Measurements from ENCODE around the gene STH.

DNA sequence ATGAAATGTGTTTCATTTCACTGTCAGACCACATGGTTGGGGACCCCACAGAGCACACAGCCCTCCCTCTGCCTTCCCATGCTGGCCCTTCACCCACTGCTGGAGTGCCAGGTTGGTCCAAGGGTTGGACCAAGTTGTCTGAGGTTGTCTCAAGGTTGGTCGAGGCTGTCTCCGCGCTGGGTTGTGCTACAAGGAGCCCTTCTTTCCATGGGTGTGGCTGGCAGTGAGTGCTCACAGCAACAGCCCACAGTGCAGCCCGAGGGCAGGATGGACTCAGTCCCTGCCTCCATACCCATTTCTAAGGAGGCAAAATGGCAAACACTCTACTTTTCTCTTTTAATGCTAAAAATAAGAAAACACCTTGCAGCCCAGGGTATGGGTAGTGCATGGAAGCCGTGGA, 35.8 kb upstream of the STH start:
- TF ChIP-seq, protein P1, sequence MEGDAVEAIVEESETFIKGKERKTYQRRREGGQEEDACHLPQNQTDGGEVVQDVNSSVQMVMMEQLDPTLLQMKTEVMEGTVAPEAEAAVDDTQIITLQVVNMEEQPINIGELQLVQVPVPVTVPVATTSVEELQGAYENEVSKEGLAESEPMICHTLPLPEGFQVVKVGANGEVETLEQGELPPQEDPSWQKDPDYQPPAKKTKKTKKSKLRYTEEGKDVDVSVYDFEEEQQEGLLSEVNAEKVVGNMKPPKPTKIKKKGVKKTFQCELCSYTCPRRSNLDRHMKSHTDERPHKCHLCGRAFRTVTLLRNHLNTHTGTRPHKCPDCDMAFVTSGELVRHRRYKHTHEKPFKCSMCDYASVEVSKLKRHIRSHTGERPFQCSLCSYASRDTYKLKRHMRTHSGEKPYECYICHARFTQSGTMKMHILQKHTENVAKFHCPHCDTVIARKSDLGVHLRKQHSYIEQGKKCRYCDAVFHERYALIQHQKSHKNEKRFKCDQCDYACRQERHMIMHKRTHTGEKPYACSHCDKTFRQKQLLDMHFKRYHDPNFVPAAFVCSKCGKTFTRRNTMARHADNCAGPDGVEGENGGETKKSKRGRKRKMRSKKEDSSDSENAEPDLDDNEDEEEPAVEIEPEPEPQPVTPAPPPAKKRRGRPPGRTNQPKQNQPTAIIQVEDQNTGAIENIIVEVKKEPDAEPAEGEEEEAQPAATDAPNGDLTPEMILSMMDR (IDR thresholded peaks at IDR 0.05), result no peak
- TF ChIP-seq POLR2A (IDR thresholded peaks at IDR 0.05), result no peak
- TF ChIP-seq EP300 (IDR thresholded peaks at IDR 0.05), result no peak
